WTC11 (cell line): ENCODE results near the gene SDCCAG8.

Experiments
- JUN ChIP-seq: sonication (generic); formaldehyde crosslinking; IDR thresholded peaks from 2 replicates; pipeline ENCODE4 v1.8.0; 2023; ENCODE audit warnings: mild to moderate bottlenecking, missing genetic modification reagents
- NR3C1 ChIP-seq: sonication (generic); formaldehyde crosslinking; conservative IDR thresholded peaks from 2 replicates; pipeline ENCODE4 v1.8.1; 2023; ENCODE audit warnings: low read depth, mild to moderate bottlenecking, missing genetic modification reagents
- TF ChIP-seq, protein P1 (sequence below): sonication (generic); formaldehyde crosslinking; IDR thresholded peaks from 2 replicates; pipeline ENCODE4 v1.8.0; 2022; ENCODE audit warnings: mild to moderate bottlenecking, missing genetic modification reagents
- TF ChIP-seq, protein P2 (sequence below): fragments of 200-600 bp; IDR thresholded peaks from 2 replicates; pipeline ENCODE4 v1.8.0; 2022; ENCODE audit warnings: antibody characterized with exemption
- TF ChIP-seq, protein P3 (sequence below): fragments of 250-450 bp; sonication (Bioruptor Pico); IDR thresholded peaks from 2 replicates; pipeline ENCODE4 v1.9.0; 2021; ENCODE audit warnings: moderate library complexity, mild to moderate bottlenecking, inconsistent platforms, borderline replicate concordance
- TF ChIP-seq, protein P4 (sequence below): sonication (generic); formaldehyde crosslinking; IDR thresholded peaks from 2 replicates; pipeline ENCODE4 v1.8.1; 2023; ENCODE audit warnings: mild to moderate bottlenecking, moderate library complexity, missing genetic modification reagents
- TF ChIP-seq, protein P5 (sequence below): sonication (generic); formaldehyde crosslinking; IDR thresholded peaks from 2 replicates; pipeline ENCODE4 v1.8.1; 2023; ENCODE audit warnings: mild to moderate bottlenecking, missing genetic modification reagents, moderate library complexity

DNA sequence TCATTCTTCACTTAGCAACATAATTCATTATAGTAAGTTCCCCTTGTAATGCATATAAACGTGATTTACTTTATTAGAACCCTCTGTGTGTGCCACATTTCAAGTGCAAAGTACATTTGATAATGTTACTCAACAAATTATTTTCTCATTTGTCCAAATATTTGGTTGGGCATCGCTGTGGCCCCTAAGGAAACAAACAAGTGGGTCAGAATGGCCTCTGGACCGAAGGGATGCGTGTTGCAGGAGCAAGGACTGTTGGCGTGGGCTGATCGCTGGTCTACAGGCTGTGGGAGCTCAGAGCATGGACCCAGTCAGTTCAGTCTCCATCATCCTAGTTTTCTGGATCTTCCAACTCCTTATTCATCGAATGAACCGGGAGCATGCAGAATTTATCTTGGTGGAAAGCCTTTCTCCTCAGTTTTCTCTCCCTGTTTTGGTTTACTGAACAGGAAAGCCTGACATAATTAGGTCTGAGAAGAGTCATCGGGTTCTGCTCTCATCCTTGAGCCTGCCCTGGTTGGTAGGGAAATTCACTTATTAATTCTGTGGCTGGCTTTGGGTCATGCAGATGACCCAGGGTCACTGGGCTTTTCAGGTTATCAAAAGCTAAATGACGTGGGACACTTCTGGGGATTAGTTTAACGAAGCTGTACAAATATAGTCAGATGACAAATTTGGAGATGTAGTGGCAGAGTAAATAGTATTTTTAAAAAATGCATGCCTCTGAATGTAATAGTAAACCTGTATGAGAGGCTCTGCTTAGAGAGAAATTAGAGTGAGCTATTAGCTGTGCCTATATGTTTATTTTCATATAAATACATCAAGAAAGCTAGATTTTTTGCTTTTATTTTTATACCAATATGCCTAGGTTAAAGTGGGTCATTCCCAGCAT is 200.2 kb downstream of the SDCCAG8 start:
- TF ChIP-seq, protein P1, sequence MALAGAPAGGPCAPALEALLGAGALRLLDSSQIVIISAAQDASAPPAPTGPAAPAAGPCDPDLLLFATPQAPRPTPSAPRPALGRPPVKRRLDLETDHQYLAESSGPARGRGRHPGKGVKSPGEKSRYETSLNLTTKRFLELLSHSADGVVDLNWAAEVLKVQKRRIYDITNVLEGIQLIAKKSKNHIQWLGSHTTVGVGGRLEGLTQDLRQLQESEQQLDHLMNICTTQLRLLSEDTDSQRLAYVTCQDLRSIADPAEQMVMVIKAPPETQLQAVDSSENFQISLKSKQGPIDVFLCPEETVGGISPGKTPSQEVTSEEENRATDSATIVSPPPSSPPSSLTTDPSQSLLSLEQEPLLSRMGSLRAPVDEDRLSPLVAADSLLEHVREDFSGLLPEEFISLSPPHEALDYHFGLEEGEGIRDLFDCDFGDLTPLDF, result no peak
- TF ChIP-seq, protein P2, sequence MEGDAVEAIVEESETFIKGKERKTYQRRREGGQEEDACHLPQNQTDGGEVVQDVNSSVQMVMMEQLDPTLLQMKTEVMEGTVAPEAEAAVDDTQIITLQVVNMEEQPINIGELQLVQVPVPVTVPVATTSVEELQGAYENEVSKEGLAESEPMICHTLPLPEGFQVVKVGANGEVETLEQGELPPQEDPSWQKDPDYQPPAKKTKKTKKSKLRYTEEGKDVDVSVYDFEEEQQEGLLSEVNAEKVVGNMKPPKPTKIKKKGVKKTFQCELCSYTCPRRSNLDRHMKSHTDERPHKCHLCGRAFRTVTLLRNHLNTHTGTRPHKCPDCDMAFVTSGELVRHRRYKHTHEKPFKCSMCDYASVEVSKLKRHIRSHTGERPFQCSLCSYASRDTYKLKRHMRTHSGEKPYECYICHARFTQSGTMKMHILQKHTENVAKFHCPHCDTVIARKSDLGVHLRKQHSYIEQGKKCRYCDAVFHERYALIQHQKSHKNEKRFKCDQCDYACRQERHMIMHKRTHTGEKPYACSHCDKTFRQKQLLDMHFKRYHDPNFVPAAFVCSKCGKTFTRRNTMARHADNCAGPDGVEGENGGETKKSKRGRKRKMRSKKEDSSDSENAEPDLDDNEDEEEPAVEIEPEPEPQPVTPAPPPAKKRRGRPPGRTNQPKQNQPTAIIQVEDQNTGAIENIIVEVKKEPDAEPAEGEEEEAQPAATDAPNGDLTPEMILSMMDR, result no peak
- TF ChIP-seq, protein P3, sequence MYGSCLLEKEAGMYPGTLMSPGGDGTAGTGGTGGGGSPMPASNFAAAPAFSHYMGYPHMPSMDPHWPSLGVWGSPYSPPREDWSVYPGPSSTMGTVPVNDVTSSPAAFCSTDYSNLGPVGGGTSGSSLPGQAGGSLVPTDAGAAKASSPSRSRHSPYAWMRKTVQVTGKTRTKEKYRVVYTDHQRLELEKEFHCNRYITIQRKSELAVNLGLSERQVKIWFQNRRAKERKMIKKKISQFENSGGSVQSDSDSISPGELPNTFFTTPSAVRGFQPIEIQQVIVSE (CRISPR knock-in tag), result no peak
- TF ChIP-seq NR3C1 (CRISPR knock-in tag) (no peak), JUN (CRISPR knock-in tag) (no peak)
- TF ChIP-seq, protein P4, sequence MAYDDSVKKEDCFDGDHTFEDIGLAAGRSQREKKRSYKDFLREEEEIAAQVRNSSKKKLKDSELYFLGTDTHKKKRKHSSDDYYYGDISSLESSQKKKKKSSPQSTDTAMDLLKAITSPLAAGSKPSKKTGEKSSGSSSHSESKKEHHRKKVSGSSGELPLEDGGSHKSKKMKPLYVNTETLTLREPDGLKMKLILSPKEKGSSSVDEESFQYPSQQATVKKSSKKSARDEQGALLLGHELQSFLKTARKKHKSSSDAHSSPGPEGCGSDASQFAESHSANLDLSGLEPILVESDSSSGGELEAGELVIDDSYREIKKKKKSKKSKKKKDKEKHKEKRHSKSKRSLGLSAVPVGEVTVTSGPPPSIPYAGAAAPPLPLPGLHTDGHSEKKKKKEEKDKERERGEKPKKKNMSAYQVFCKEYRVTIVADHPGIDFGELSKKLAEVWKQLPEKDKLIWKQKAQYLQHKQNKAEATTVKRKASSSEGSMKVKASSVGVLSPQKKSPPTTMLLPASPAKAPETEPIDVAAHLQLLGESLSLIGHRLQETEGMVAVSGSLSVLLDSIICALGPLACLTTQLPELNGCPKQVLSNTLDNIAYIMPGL, result no peak
- TF ChIP-seq, protein P5, sequence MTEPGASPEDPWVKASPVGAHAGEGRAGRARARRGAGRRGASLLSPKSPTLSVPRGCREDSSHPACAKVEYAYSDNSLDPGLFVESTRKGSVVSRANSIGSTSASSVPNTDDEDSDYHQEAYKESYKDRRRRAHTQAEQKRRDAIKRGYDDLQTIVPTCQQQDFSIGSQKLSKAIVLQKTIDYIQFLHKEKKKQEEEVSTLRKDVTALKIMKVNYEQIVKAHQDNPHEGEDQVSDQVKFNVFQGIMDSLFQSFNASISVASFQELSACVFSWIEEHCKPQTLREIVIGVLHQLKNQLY (CRISPR knock-in tag), result no peak
